Hepatocyte (in vitro differentiated cells): ENCODE results near the gene ATP13A3. TPM values are rescaled to one million over a fixed set of nuclear protein-coding genes. Genes with fewer than 3 reads are reported as not detected.

Experiments
- DNase-seq: peaks from one replicate; pipeline ENCODE4 v3.0.0-alpha.2; 2016; ENCODE audit warnings: low spot score
- H2AFZ ChIP-seq: fragments of 200-600 bp; sonication (generic); 2 replicates; pipeline ENCODE4 v1.6.0; 2016; ENCODE audit warnings: antibody characterized with exemption, mild to moderate bottlenecking
- H3K27ac ChIP-seq: fragments of 200-600 bp; sonication (generic); 2 replicates; pipeline ENCODE4 v1.5.1; 2016; ENCODE audit warnings: mild to moderate bottlenecking
- H3K27me3 ChIP-seq: fragments of 200-600 bp; sonication (generic); 2 replicates; pipeline ENCODE4 v1.6.1; 2016
- H3K36me3 ChIP-seq: fragments of 200-600 bp; sonication (generic); replicated peaks from 2 replicates; pipeline ENCODE4 v1.5.1; 2016; ENCODE audit warnings: low read depth; ENCODE audit not compliant: insufficient read depth
- H3K4me1 ChIP-seq: fragments of 200-600 bp; sonication (generic); 2 replicates; pipeline ENCODE4 v1.5.1; 2016; ENCODE audit warnings: mild to moderate bottlenecking, moderate library complexity; ENCODE audit not compliant: insufficient read depth
- H3K4me2 ChIP-seq: fragments of 200-600 bp; sonication (generic); 2 replicates; pipeline ENCODE4 v1.6.0; 2016
- H3K4me3 ChIP-seq: fragments of 200-600 bp; sonication (generic); 2 replicates; pipeline ENCODE4 v1.5.1; 2016; ENCODE audit warnings: mild to moderate bottlenecking
- H3K79me2 ChIP-seq: fragments of 200-600 bp; sonication (generic); 2 replicates; pipeline ENCODE4 v1.6.0; 2017; ENCODE audit warnings: mild to moderate bottlenecking
- H3K9me2 ChIP-seq: fragments of 200-600 bp; sonication (generic); replicated peaks from 2 replicates; pipeline ENCODE4 v1.6.0; 2017; ENCODE audit warnings: mild to moderate bottlenecking; ENCODE audit not compliant: insufficient read depth
- H3K9me3 ChIP-seq: fragments of 200-600 bp; sonication (generic); 2 replicates; pipeline ENCODE4 v1.5.1; 2016; ENCODE audit warnings: low read depth, mild to moderate bottlenecking
- H4K20me1 ChIP-seq: fragments of 200-600 bp; sonication (generic); 2 replicates; pipeline ENCODE4 v1.6.0; 2016; ENCODE audit warnings: mild to moderate bottlenecking; ENCODE audit not compliant: insufficient read depth, poor library complexity, severe bottlenecking
- CTCF ChIP-seq: fragments of 200-600 bp; sonication (generic); IDR thresholded peaks from 2 replicates; pipeline ENCODE4 v1.5.1; 2016; ENCODE audit warnings: antibody characterized with exemption, mild to moderate bottlenecking; ENCODE audit not compliant: poor library complexity
- EZH2 ChIP-seq: fragments of 200-600 bp; sonication (generic); IDR thresholded peaks from 2 replicates; pipeline ENCODE4 v1.6.1; 2016; ENCODE audit warnings: antibody characterized with exemption, mild to moderate bottlenecking, borderline replicate concordance
- EZH2phosphoT487 ChIP-seq: fragments of 200-600 bp; sonication (generic); IDR thresholded peaks from one replicate; pipeline ENCODE4 v1.6.1; 2018; ENCODE audit warnings: antibody characterized with exemption, mild to moderate bottlenecking, low read depth, moderate library complexity; ENCODE audit not compliant: unreplicated experiment, severe bottlenecking
- WGBS: methylation state at CpG from one replicate; pipeline ENCODE4 v1.1.6; 2016; ENCODE audit warnings: low lambda C conversion rate; ENCODE audit errors: missing lambda C conversion rate; 5-methylcytosine and 5-hydroxymethylcytosine counted together
- polyA plus RNA-seq: library from polyadenylated mRNA; unstranded; fragments of >200 nt; fragmentation: Nextera tagmentation; extraction: Ambion mirVana; gene quantifications from 2 replicates; pipeline ENCODE4 v1.2.1, GENCODE V29; 2016
- total RNA-seq: library from RNA; depleted of rRNA; stranded (reverse); fragments of >200 nt; gene quantifications from 2 replicates; pipeline ENCODE4 v1.2.3, GENCODE V29; 2014

The ATP13A3 gene
- total and polyA plus RNA-seq, 2 experiments from 2014 or later: 18.3 to 131 TPM

- TF ChIP-seq EZH2 (no peak), CTCF (no peak), EZH2phosphoT487 (no peak)
- no peaks in the 10 kb centered on the region for H3K36me3 ChIP-seq
- no peaks in the 10 kb centered on the region for H3K27me3 ChIP-seq
- peaks cover 25% of the 10 kb centered on the region for H3K4me1 ChIP-seq
- no peak overlapping the region for H3K4me2 ChIP-seq
- no peak overlapping the region for H2AFZ ChIP-seq
- no peak overlapping the region for H3K27ac ChIP-seq
- no peaks in the 10 kb centered on the region for H3K9me2 ChIP-seq
- no peaks in the 10 kb centered on the region for H4K20me1 ChIP-seq
- no peak for DNase-seq
- WGBS: 64% methylated on average over 6 of the region's 6 CpGs
- no peak overlapping the region for H3K4me3 ChIP-seq
- H3K79me2 ChIP-seq: no peaks in the 10 kb centered on the region
- H3K9me3 ChIP-seq: no peaks in the 10 kb centered on the region
These were observed 30.5 kb upstream of the ATP13A3 start for GRCh38 chr3:194517333-194517732.

- Histone ChIP-seq H3K4me3 (no peak overlapping the region), H3K4me1 (peaks cover 16% of the 10 kb centered on the region), H3K36me3 (no peaks in the 10 kb centered on the region), H3K4me2 (no peak overlapping the region), H2AFZ (no peak overlapping the region), H3K9me3 (no peaks in the 10 kb centered on the region), H3K79me2 (no peaks in the 10 kb centered on the region), H4K20me1 (no peaks in the 10 kb centered on the region), H3K27ac (no peak overlapping the region), H3K27me3 (no peaks in the 10 kb centered on the region), H3K9me2 (no peaks in the 10 kb centered on the region)
- WGBS: 69% methylated on average over 4 of the region's 4 CpGs
- no peak for DNase-seq
- no peak for TF ChIP-seq EZH2
- TF ChIP-seq CTCF: no peak
- TF ChIP-seq EZH2phosphoT487: no peak
These were observed 27.8 kb upstream of the ATP13A3 start for GRCh38 chr3:194514626-194515025.

- Histone ChIP-seq H3K4me2 (no peak overlapping the region), H3K9me2 (no peaks in the 10 kb centered on the region), H3K4me1 (peaks cover 16% of the 10 kb centered on the region), H3K27me3 (no peaks in the 10 kb centered on the region), H4K20me1 (no peaks in the 10 kb centered on the region), H3K36me3 (no peaks in the 10 kb centered on the region), H3K4me3 (no peak overlapping the region), H2AFZ (no peak overlapping the region), H3K79me2 (no peaks in the 10 kb centered on the region), H3K27ac (peak overlapping the region; percentile 69), H3K9me3 (no peaks in the 10 kb centered on the region)
- 80% methylated on average over 5 of the region's 5 CpGs for WGBS
- DNase-seq: peak; percentile 71
- TF ChIP-seq EZH2: no peak
- TF ChIP-seq CTCF: no peak
- no peak for TF ChIP-seq EZH2phosphoT487
These were observed 26.2 kb upstream of the ATP13A3 start for GRCh38 chr3:194512895-194513601.
